HepG2 (cell line): ENCODE results near the gene KIF1B. TPM values are rescaled to one million over a fixed set of nuclear protein-coding genes. Genes with fewer than 3 reads are reported as not detected.
A peak's percentile ranks its signal among the peaks of the same experiment; 100 is the strongest.

Source experiments
- ATM ChIP-seq: fragments of 450-650 bp; IDR thresholded peaks from 2 replicates; pipeline ENCODE4 v1.7.1; 2017; ENCODE audit warnings: mild to moderate bottlenecking, borderline replicate concordance
- HMGXB3 ChIP-seq: sonication (generic); formaldehyde crosslinking; IDR thresholded peaks from 2 replicates; pipeline ENCODE4 v1.4.0; 2020; ENCODE audit warnings: missing genetic modification reagents, borderline replicate concordance
- MAF1 ChIP-seq: sonication (generic); formaldehyde crosslinking; IDR thresholded peaks from 2 replicates; pipeline ENCODE4 v1.5.0; 2020; ENCODE audit warnings: missing genetic modification reagents, borderline replicate concordance
- MTF1 ChIP-seq: sonication (generic); formaldehyde crosslinking; IDR thresholded peaks from 2 replicates; pipeline ENCODE4 v1.5.0; 2020; ENCODE audit warnings: missing genetic modification reagents
- MXD4 ChIP-seq: IDR thresholded peaks from 2 replicates; pipeline ENCODE4 v1.6.1; 2016; ENCODE audit warnings: mild to moderate bottlenecking, missing biosample characterization, missing genetic modification reagents
- NFIB ChIP-seq: sonication (generic); formaldehyde crosslinking; IDR thresholded peaks from 2 replicates; pipeline ENCODE4 v1.9.0; 2021; ENCODE audit warnings: missing genetic modification reagents, mild to moderate bottlenecking, borderline replicate concordance
- NR2C2 ChIP-seq: sonication (generic); formaldehyde crosslinking; IDR thresholded peaks from 2 replicates; pipeline ENCODE4 v1.4.0; 2020; ENCODE audit warnings: missing genetic modification reagents, mild to moderate bottlenecking, moderate library complexity, borderline replicate concordance
- PHF8 ChIP-seq: sonication (generic); formaldehyde crosslinking; IDR thresholded peaks from 2 replicates; pipeline ENCODE4 v1.5.0; 2020; ENCODE audit warnings: missing genetic modification reagents
- PRDM10 ChIP-seq: sonication (generic); formaldehyde crosslinking; IDR thresholded peaks from 2 replicates; pipeline ENCODE4 v1.4.0; 2020; ENCODE audit warnings: low read depth, missing genetic modification reagents
- PTBP1 ChIP-seq: fragments of 200-400 bp; formaldehyde crosslinking; IDR thresholded peaks from 2 replicates; pipeline ENCODE4 v1.6.1; 2018; ENCODE audit warnings: low read length, low read depth; ENCODE audit not compliant: poor library complexity, severe bottlenecking
- RAD51 ChIP-seq: fragments of 450-650 bp; IDR thresholded peaks from 2 replicates; pipeline ENCODE4 v1.6.1; 2016; ENCODE audit warnings: borderline replicate concordance
- SRY ChIP-seq: sonication (generic); formaldehyde crosslinking; IDR thresholded peaks from 2 replicates; pipeline ENCODE4 v1.8.0; 2022; ENCODE audit warnings: mild to moderate bottlenecking, missing genetic modification reagents
- THAP8 ChIP-seq: sonication (generic); formaldehyde crosslinking; IDR thresholded peaks from 2 replicates; pipeline ENCODE4 v1.5.1; 2020; ENCODE audit warnings: missing genetic modification reagents, mild to moderate bottlenecking, borderline replicate concordance
- U2AF2 ChIP-seq: fragments of 200-400 bp; formaldehyde crosslinking; IDR thresholded peaks from 2 replicates; pipeline ENCODE4 v1.6.1; 2017; ENCODE audit warnings: low read depth, mild to moderate bottlenecking, low read length
- ZFAT ChIP-seq: sonication (generic); formaldehyde crosslinking; conservative IDR thresholded peaks from 2 replicates; pipeline ENCODE4 v1.8.1; 2023; ENCODE audit warnings: missing genetic modification reagents, inconsistent platforms
- ZFP36L1 ChIP-seq: sonication (generic); formaldehyde crosslinking; IDR thresholded peaks from 2 replicates; pipeline ENCODE4 v1.8.0; 2022; ENCODE audit warnings: mild to moderate bottlenecking, missing genetic modification reagents, moderate library complexity
- ZNF207 ChIP-seq: fragments of 450-650 bp; IDR thresholded peaks from 2 replicates; pipeline ENCODE4 v1.6.1; 2016; ENCODE audit warnings: antibody characterized with exemption, borderline replicate concordance
- ZNF224 ChIP-seq: sonication (generic); formaldehyde crosslinking; IDR thresholded peaks from 2 replicates; pipeline ENCODE4 v1.5.0; 2020; ENCODE audit warnings: mild to moderate bottlenecking, missing genetic modification reagents
- ZNF263 ChIP-seq: sonication (generic); formaldehyde crosslinking; IDR thresholded peaks from 2 replicates; pipeline ENCODE4 v1.4.0; 2020; ENCODE audit warnings: missing genetic modification reagents
- ZNF749 ChIP-seq: sonication (generic); formaldehyde crosslinking; IDR thresholded peaks from 2 replicates; pipeline ENCODE4 v1.8.0; 2022; ENCODE audit warnings: mild to moderate bottlenecking, missing genetic modification reagents, moderate library complexity, borderline replicate concordance
- ZSCAN25 ChIP-seq: sonication (generic); formaldehyde crosslinking; IDR thresholded peaks from 2 replicates; pipeline ENCODE4 v1.8.0; 2022; ENCODE audit warnings: mild to moderate bottlenecking, missing genetic modification reagents
- polyA plus RNA-seq, 8 experiments: library from polyadenylated mRNA; depleted of rRNA in 3 of 8; stranded (reverse) in 7 of 8; unstranded in 1 of 8; fragments of >200 nt; fragmentation: Illumina TruSeq in 4 of 8; extraction: Trizol in 4 of 8; gene quantifications; 2 replicates each; pipeline versions ENCODE4 v1.2.1 to v1.2.3, GENCODE V29; 2011 to 2016; ENCODE audit warnings: low read depth in 4 of 8, missing spikeins in 1 of 8, mixed read lengths in 1 of 8; ENCODE audit not compliant: insufficient read depth in 1 of 8
- total RNA-seq, 5 experiments: library from RNA; depleted of rRNA; stranded (reverse); fragments of >200 nt; fragmentation: Illumina TruSeq; extraction: Trizol; gene quantifications; 2 replicates each; pipeline ENCODE4 v1.2.3, GENCODE V29; 2016; ENCODE audit warnings: low read depth in 1 of 5

KIF1B gene
- total and polyA plus RNA-seq, 2 of the 13 experiments (the other 11 are each of a cell fraction or from before 2014, with no cell fraction given), result 26.7 to 32.5 TPM

GRCh38 chr1:10398734-10399443 is 188.5 kb downstream of the KIF1B start, which contains the start of gene PGD (continued):
- peak; percentile 88; the same call in 1 of the 2 replicates for TF ChIP-seq U2AF2
- peak; percentile 28 for TF ChIP-seq MTF1 (CRISPR knock-in tag)
- no peak for TF ChIP-seq NFIB (CRISPR knock-in tag)
- TF ChIP-seq ZNF224 (CRISPR knock-in tag), result peak; percentile 88; the same call in 1 of the 2 replicates
- TF ChIP-seq MAF1 (CRISPR knock-in tag), result peak; percentile 74; the same call in 1 of the 2 replicates
- no peak; the same call in none of the 2 replicates for TF ChIP-seq MXD4 (CRISPR knock-in tag)
- no peak for TF ChIP-seq ATM
- TF ChIP-seq ZFP36L1 (CRISPR knock-in tag), result 0 out of 2 replicates have a peak, but pooled peaks have one; percentile 57
- peak; percentile 62 for TF ChIP-seq ZNF263
- peak; percentile 11; the same call in 1 of the 2 replicates for TF ChIP-seq SRY (CRISPR knock-in tag)
- TF ChIP-seq PTBP1, result peak; percentile 81
- no peak for TF ChIP-seq THAP8
- peak; percentile 58; the same call in 1 of the 2 replicates for TF ChIP-seq ZSCAN25 (CRISPR knock-in tag)
- 0 out of 2 replicates have a peak, but pooled peaks have one; percentile 39 for TF ChIP-seq NR2C2 (CRISPR knock-in tag)
- 0 out of 2 replicates have a peak, but pooled peaks have one; percentile 81 for TF ChIP-seq ZFAT
- peak; percentile 74; the same call in 1 of the 2 replicates for TF ChIP-seq HMGXB3 (CRISPR knock-in tag)
- TF ChIP-seq PHF8 (CRISPR knock-in tag), result peak; percentile 96
- TF ChIP-seq RAD51, result no peak
- no peak; the same call in 1 of the 2 replicates for TF ChIP-seq ZNF749 (CRISPR knock-in tag)
- TF ChIP-seq ZNF207, result no peak
- TF ChIP-seq PRDM10, result 0 out of 2 replicates have a peak, but pooled peaks have one; percentile 58
